Measurements from ENCODE around the gene IKZF2.

Gene IKZF2

DNA sequence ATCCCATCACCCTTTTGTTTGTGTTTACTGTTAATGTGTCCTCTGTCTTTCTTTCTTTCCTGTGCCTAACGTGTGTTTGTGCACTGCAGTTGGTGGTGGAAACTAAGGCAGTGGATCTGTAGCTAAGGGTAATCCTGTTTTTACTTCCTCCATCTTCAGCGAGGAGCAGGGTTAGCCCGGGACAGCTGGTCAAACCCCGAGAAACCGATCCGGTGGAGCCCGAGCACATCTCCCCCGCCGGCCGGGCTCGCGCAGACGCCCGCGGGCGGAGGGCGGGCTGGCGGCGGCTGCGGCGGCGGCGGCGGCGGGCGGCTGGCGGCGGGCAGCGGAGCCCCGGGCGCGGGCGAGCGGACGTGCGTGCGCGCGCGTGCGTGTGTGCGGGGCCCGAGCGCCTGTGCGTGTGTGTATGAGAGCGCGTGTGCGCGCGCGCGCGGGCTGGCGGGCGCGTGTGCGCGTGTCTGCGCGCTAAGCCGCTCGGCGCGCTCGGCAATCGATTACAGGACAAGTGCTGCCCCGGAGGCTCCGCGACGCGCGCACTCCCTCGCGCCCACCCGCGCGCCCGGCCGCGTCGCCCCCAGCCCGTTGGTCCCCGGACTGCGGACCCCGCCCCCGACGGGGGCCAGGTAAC is at the start of gene IKZF2:
Gene IKZF2 (minus strand): TSS at position 176 of the 628 bp plus-strand sequence. CDS start 2,983 bp downstream, outside the sequence.
- peaks cover 21% of the 10 kb centered on the region for H3K27me3 ChIP-seq
- no peaks in the 10 kb centered on the region for H3K36me3 ChIP-seq
- H3K9me3 ChIP-seq, result no peaks in the 10 kb centered on the region
- H3K4me1 ChIP-seq (ENCODE audit: control insufficient read depth in 1 of 2, insufficient read depth in 1 of 2, low read depth in 1 of 2, low read length in 1 of 2), result peaks cover 28 to 29% of the 10 kb centered on the region in 2 experiments
- peak within 1 kb of the TSS; percentile 4 for H3K27ac ChIP-seq
- H3K4me3 ChIP-seq (ENCODE audit: low read depth in 1 of 2, low read length in 1 of 2), result peak within 1 kb of the TSS; percentile 63 to 65
- TF ChIP-seq, protein P1, sequence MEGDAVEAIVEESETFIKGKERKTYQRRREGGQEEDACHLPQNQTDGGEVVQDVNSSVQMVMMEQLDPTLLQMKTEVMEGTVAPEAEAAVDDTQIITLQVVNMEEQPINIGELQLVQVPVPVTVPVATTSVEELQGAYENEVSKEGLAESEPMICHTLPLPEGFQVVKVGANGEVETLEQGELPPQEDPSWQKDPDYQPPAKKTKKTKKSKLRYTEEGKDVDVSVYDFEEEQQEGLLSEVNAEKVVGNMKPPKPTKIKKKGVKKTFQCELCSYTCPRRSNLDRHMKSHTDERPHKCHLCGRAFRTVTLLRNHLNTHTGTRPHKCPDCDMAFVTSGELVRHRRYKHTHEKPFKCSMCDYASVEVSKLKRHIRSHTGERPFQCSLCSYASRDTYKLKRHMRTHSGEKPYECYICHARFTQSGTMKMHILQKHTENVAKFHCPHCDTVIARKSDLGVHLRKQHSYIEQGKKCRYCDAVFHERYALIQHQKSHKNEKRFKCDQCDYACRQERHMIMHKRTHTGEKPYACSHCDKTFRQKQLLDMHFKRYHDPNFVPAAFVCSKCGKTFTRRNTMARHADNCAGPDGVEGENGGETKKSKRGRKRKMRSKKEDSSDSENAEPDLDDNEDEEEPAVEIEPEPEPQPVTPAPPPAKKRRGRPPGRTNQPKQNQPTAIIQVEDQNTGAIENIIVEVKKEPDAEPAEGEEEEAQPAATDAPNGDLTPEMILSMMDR (IDR thresholded peaks at IDR 0.05), result no peak

DNA sequence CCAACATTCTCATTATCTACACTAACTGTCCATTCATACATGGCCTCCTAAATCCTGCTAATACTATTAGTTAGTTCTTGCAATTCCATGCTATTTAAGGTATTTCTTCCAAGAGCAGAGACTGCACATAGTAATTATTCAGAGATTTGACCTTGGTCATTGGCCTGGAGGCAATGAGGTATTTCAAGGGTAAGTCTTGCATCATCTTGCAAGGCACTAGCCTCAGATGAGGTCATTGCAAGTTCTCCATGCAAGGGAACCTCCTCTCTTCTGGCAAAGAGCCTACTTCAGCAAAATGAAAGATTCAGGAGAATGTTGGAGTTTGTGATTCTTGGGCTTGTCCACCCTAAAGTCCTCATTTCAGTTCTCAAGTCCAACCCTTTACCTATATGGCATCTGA is 48.5 kb upstream of the IKZF2 start:
- no peaks in the 10 kb centered on the region for H3K4me1 ChIP-seq (ENCODE audit: control insufficient read depth in 1 of 2, insufficient read depth in 1 of 2, low read depth in 1 of 2, low read length in 1 of 2)
- no peak overlapping the region for H3K27ac ChIP-seq
- H3K4me3 ChIP-seq (ENCODE audit: low read depth in 1 of 2, low read length in 1 of 2), result no peak overlapping the region
- H3K9me3 ChIP-seq, result no peaks in the 10 kb centered on the region
- TF ChIP-seq, protein P1 (IDR thresholded peaks at IDR 0.05), result no peak
- no peaks in the 10 kb centered on the region for H3K36me3 ChIP-seq
- no peaks in the 10 kb centered on the region for H3K27me3 ChIP-seq

DNA sequence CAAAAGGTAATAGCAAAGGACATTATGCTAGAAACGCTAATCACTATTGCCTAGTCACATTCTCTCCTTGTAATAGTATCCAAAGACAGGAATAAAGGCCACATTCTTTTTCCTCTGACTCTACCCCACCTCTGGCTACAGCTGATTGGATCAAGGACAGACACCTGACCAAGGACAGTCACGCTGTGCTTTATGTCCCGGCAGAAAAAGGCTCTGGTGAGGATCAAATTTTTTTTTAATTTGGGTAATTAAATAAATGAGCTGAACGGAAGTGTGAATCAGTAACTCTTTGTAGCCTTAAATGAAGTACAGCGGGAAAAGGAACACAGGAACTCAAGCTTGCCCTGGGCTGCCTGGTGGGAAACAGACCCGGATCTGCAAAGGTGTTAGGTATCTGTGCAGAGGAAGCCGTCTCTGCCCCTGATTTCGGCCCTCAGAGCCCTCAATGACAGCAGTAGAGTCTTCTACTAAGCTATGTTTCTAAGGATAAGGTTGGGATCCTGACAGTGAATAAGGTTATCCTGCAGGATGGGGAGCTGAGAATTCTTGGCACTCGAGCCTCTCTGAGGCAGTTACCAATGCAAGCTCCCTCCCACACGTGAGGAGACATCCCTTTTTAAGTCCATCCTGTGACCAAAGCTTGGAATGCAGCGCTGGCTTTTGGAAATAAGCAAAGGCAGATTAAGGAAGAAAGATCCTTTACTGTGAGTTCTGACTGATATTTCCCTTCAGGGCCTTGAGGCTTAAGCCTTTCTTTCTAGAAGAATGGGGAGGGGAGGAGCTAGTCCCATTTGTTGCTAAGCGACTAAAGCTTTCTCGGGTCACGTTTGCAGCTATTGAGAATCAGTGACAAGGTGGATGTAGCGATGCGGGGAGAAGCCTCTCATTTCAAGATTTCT is 37.8 kb upstream of the IKZF2 start:
- TF ChIP-seq, protein P1 (IDR thresholded peaks at IDR 0.05), result no peak
- Histone ChIP-seq H3K27ac (no peak overlapping the region), H3K4me3 (ENCODE audit: low read depth in 1 of 2, low read length in 1 of 2) (no peak overlapping the region), H3K36me3 (no peaks in the 10 kb centered on the region), H3K4me1 (ENCODE audit: control insufficient read depth in 1 of 2, insufficient read depth in 1 of 2, low read depth in 1 of 2, low read length in 1 of 2) (no peaks in the 10 kb centered on the region), H3K27me3 (no peaks in the 10 kb centered on the region), H3K9me3 (no peaks in the 10 kb centered on the region)

DNA sequence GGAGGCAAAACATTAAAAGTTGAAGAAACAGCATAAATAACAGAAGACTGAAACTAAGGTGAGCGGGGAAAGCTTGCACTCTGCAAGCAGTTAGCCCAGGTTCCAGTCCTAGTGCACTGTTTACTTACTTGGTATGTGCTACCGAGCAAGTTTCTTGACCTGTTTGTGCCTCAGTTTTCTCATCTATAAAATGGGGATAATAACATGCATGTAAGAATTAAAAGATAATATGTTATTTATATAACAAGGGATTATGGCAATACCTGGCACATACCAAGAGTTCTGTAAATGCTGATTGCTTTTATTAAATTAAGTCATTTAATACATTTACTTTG is 37.1 kb upstream of the IKZF2 start:
- no peaks in the 10 kb centered on the region for H3K27me3 ChIP-seq
- no peak overlapping the region for H3K4me3 ChIP-seq (ENCODE audit: low read depth in 1 of 2, low read length in 1 of 2)
- H3K27ac ChIP-seq, result no peak overlapping the region
- TF ChIP-seq, protein P1 (IDR thresholded peaks at IDR 0.05), result no peak
- no peaks in the 10 kb centered on the region for H3K4me1 ChIP-seq (ENCODE audit: control insufficient read depth in 1 of 2, insufficient read depth in 1 of 2, low read depth in 1 of 2, low read length in 1 of 2)
- H3K9me3 ChIP-seq, result no peaks in the 10 kb centered on the region
- no peaks in the 10 kb centered on the region for H3K36me3 ChIP-seq

DNA sequence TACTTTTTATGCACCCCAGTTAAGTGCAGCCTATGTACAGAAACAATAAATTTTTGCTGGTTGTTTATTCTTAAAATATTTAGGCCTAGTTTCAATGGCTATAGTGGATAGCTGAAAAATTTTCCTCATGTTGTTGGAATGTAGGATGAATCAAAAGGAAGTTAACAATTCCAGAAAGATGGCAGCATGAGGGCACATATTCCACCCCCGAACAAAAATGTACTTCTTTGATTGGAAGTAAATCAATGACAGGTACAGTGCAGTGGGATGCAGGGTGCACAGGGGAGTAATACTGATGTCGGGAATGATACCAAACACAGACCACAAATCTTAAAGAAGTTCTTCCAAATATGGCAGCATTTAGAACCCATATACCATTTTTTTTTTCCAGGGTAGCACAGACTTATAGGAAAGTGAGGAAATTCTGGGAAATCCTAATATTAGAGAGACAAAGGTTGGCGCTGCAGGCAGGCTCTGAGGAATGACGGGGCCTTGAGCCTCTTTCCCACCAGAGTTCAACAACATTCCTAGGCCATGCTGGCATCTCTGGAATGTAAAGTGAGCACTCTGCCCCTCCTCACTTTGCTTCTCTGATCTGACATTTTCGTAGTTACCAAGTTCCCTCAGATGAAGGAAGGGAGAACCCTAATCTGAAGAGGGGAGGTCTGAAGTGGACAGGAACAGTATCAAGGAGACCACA is 36.6 kb upstream of the IKZF2 start:
- Histone ChIP-seq H3K4me1 (ENCODE audit: control insufficient read depth in 1 of 2, insufficient read depth in 1 of 2, low read depth in 1 of 2, low read length in 1 of 2) (no peaks in the 10 kb centered on the region), H3K27ac (no peak overlapping the region)
- TF ChIP-seq, protein P1 (IDR thresholded peaks at IDR 0.05), result no peak

More for the DNA sequence above, 36.6 kb upstream of the IKZF2 start:
- H3K36me3 ChIP-seq, result no peaks in the 10 kb centered on the region
- no peak overlapping the region for H3K4me3 ChIP-seq (ENCODE audit: low read depth in 1 of 2, low read length in 1 of 2)
- no peaks in the 10 kb centered on the region for H3K27me3 ChIP-seq
- no peaks in the 10 kb centered on the region for H3K9me3 ChIP-seq
